Measurements from ENCODE around the gene NAA30.

- TF ChIP-seq POLR2A (IDR thresholded peaks at IDR 0.05) (no peak), CTCF (IDR thresholded peaks at IDR 0.05) (no peak), EP300 (IDR thresholded peaks at IDR 0.05) (no peak)
Observed at GRCh38 chr14:57462551-57462950, 72.2 kb downstream of the NAA30 start.

Measured in tibial nerve (tissue), 4 donors.